KMS-11 (cell line): ENCODE measurements around the gene R3HDM2.
"Not testable (repeated sequence)": the region's sequence is repeated elsewhere in the genome, so short reads cannot be mapped to it uniquely, and the experiment has no call there.

Experiments
- H2AFZ ChIP-seq: fragments of 200-600 bp; sonication (generic); 2 replicates; pipeline ENCODE4 v1.6.1; 2016; ENCODE audit warnings: antibody characterized with exemption, mixed run types, low read depth
- H3K27ac ChIP-seq: fragments of 200-600 bp; sonication (generic); 2 replicates; pipeline ENCODE4 v1.6.1; 2016; ENCODE audit warnings: mild to moderate bottlenecking, mixed run types
- H3K27me3 ChIP-seq: fragments of 200-600 bp; sonication (generic); 2 replicates; pipeline ENCODE4 v1.6.1; 2017; ENCODE audit warnings: mild to moderate bottlenecking, low read depth, mixed run types, moderate library complexity; ENCODE audit not compliant: insufficient read depth
- H3K36me3 ChIP-seq: fragments of 200-600 bp; sonication (generic); 2 replicates; pipeline ENCODE4 v1.6.1; 2017; ENCODE audit warnings: mild to moderate bottlenecking, mixed run types; ENCODE audit not compliant: insufficient read depth
- H3K4me1 ChIP-seq: fragments of 200-600 bp; sonication (generic); 2 replicates; pipeline ENCODE4 v1.6.1; 2016; ENCODE audit warnings: mild to moderate bottlenecking, low read depth, mixed run types; ENCODE audit not compliant: poor library complexity, severe bottlenecking
- H3K4me2 ChIP-seq: fragments of 200-600 bp; sonication (generic); 2 replicates; pipeline ENCODE4 v1.7.0; 2016; ENCODE audit warnings: mild to moderate bottlenecking, mixed run types
- H3K4me3 ChIP-seq: fragments of 200-600 bp; sonication (generic); IDR thresholded peaks from 2 replicates; pipeline ENCODE4 v1.6.1; 2017; ENCODE audit warnings: low read depth, low read length, mixed read lengths; ENCODE audit not compliant: insufficient read depth
- H3K79me2 ChIP-seq: fragments of 200-600 bp; sonication (generic); 2 replicates; pipeline ENCODE4 v1.6.1; 2016; ENCODE audit warnings: low read depth, mixed run types; ENCODE audit not compliant: insufficient read depth
- H3K9ac ChIP-seq: fragments of 200-600 bp; sonication (generic); 2 replicates; pipeline ENCODE4 v1.6.1; 2016; ENCODE audit warnings: mild to moderate bottlenecking, mixed run types
- H4K20me1 ChIP-seq: fragments of 200-600 bp; sonication (generic); 2 replicates; pipeline ENCODE4 v1.6.1; 2016; ENCODE audit warnings: mild to moderate bottlenecking, mixed run types; ENCODE audit not compliant: insufficient read depth
- TF ChIP-seq, protein P1 (sequence below): fragments of 200-600 bp; sonication (generic); conservative IDR thresholded peaks from 2 replicates; pipeline ENCODE4 v1.6.1; 2017; ENCODE audit warnings: low read depth, mild to moderate bottlenecking, antibody characterized with exemption, low read length, moderate library complexity, mixed read lengths

The R3HDM2 gene

DNA sequence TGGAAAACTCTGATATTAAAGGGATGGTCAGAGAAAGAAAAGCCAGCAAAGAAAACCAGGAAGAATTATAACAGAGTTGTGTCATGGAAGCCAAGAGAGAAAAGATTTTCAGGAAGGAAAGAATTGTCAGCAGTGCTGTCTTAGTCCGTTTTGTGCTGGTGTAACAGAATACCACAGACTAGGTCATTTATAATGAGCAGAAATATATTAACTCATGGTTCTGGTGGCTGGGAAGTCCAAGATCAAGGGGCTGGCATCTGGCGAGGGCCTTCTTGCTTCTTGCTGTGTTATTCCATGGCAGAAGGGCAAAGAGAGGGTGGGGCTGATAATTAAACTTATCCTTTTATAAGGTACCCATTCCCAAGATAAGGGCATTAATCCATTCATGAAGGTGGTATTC lies 17.8 kb upstream of the R3HDM2 start:
- Histone ChIP-seq H3K79me2 (no peaks in the 10 kb centered on the region), H3K4me2 (no peak overlapping the region), H2AFZ (no peak overlapping the region), H4K20me1 (no peaks in the 10 kb centered on the region), H3K27me3 (no peaks in the 10 kb centered on the region), H3K27ac (no peak overlapping the region), H3K4me1 (peaks cover 16% of the 10 kb centered on the region), H3K9ac (no peak overlapping the region), H3K36me3 (no peaks in the 10 kb centered on the region), H3K4me3 (no peak overlapping the region)
- TF ChIP-seq, protein P1, sequence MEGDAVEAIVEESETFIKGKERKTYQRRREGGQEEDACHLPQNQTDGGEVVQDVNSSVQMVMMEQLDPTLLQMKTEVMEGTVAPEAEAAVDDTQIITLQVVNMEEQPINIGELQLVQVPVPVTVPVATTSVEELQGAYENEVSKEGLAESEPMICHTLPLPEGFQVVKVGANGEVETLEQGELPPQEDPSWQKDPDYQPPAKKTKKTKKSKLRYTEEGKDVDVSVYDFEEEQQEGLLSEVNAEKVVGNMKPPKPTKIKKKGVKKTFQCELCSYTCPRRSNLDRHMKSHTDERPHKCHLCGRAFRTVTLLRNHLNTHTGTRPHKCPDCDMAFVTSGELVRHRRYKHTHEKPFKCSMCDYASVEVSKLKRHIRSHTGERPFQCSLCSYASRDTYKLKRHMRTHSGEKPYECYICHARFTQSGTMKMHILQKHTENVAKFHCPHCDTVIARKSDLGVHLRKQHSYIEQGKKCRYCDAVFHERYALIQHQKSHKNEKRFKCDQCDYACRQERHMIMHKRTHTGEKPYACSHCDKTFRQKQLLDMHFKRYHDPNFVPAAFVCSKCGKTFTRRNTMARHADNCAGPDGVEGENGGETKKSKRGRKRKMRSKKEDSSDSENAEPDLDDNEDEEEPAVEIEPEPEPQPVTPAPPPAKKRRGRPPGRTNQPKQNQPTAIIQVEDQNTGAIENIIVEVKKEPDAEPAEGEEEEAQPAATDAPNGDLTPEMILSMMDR, result no peak

DNA sequence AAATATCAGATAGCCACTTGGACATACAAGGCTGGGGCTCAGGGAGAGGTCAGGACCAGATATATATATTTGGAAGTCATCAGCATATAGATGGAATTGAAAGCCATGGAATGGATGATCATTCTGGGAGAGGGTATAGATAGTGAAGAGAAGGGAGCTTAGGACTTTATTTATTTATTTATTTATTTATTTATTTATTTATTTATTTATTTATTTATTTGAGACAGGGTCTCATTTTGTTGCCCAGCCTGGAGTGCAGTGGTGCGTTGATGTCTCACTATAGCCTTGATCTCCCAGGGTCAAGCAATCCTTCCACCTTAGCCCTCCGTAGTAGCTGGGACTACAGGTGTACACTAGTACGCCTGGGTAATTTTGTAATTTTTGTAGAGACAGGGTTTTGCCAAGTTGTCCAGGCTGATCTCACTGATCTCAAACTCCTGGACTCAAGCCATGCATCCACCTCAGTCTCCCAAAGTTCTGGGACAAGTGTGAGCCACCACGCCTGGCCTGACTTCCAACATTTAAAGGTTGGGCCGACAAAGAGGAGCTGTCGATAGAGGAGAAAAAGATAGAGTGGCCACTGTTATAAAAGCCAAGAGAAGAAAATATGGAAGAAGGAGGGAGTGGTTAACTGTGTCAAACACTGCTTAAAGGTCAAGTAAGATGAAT lies 15.6 kb upstream of the R3HDM2 start:
- no peaks in the 10 kb centered on the region for H3K4me1 ChIP-seq
- H3K4me3 ChIP-seq, result no peak overlapping the region
- H3K4me2 ChIP-seq, result no peak overlapping the region
- no peaks in the 10 kb centered on the region for H4K20me1 ChIP-seq
- no peak overlapping the region for H2AFZ ChIP-seq
- H3K27ac ChIP-seq, result no peak overlapping the region
- no peaks in the 10 kb centered on the region for H3K36me3 ChIP-seq
- H3K27me3 ChIP-seq, result no peaks in the 10 kb centered on the region
- no peaks in the 10 kb centered on the region for H3K79me2 ChIP-seq
- TF ChIP-seq, protein P1, result no peak
- no peak overlapping the region for H3K9ac ChIP-seq

DNA sequence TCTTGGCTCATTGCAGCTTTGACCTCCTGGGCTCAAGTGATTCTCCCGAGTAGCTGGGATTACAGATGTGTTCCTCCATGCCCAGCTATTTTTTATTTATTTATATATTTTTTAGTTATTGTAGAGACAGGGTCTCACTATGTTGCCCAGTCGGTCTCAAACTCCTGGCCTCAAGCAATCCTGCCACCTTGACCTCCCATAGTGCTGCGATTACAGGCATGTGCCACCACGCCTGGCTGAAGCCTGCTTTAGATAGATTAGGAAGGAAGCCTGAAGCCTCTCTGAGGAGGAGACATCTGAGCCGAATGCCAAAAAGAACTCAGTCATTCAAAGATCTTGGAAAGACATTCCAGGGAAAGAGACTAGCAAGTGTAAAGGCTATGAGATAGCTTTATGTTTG lies 13.9 kb upstream of the R3HDM2 start:
- Histone ChIP-seq H2AFZ (no peak overlapping the region), H4K20me1 (no peaks in the 10 kb centered on the region), H3K4me2 (no peak overlapping the region), H3K36me3 (no peaks in the 10 kb centered on the region), H3K27me3 (no peaks in the 10 kb centered on the region), H3K4me3 (no peak overlapping the region), H3K4me1 (no peaks in the 10 kb centered on the region), H3K9ac (no peak overlapping the region), H3K27ac (no peak overlapping the region), H3K79me2 (no peaks in the 10 kb centered on the region)
- TF ChIP-seq, protein P1, result no peak

DNA sequence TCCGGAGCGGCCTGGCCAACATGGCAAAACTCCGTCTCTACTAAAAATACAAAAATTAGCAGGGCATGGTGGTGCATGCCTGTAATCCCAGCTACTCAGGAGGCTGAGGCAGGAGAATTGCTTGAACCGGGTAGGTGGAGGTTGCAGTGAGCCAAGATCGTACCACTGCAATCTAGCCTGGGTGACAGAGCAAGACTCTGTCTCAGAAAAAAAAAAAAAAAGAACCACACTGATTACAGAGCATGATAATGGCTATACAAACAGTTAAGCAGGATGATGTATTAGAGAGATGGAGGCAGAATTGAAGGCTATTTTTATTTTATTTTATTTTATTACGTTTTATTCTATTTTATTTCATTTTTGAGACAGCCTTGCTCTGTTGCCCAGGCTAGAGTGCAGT lies 13.5 kb upstream of the R3HDM2 start:
- H3K27ac ChIP-seq, H4K20me1 ChIP-seq, H3K4me2 ChIP-seq, H3K79me2 ChIP-seq, H3K4me1 ChIP-seq, H3K9ac ChIP-seq, H3K4me3 ChIP-seq, H3K27me3 ChIP-seq, H2AFZ ChIP-seq, H3K36me3 ChIP-seq: not testable (repeated sequence)

DNA sequence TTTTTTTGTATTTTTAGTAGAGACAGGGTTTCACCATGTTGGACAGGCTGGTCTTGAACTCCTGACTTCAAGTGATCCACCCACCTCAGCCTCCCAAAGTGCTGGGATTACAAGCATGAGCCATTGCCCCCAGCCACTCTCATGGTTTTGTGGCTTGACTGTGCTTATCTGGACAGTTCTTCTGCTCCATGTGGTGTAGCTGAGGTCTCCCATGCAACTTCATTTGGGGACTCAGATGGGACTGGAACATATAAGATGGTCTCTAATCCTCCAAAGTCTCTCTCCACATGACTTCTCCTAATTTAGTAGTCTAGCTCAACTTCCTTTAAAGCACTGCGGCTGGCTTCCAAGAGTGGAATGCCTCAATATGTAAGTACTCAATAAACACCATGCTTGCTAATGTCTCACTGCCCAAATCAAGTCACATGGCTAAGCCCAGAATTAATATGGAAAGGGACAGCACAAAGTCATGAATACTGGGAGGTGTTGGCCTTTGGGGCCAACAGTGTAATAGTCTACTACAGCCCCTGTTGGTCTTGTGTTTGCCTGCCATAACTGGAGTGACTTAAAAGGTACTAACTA lies 11.1 kb upstream of the R3HDM2 start:
- Histone ChIP-seq H3K36me3 (no peaks in the 10 kb centered on the region), H3K4me3 (no peak overlapping the region), H3K4me2 (no peak overlapping the region), H3K9ac (no peak overlapping the region), H2AFZ (no peak overlapping the region), H3K27ac (no peak overlapping the region), H4K20me1 (no peaks in the 10 kb centered on the region), H3K27me3 (no peaks in the 10 kb centered on the region), H3K79me2 (no peaks in the 10 kb centered on the region), H3K4me1 (no peaks in the 10 kb centered on the region)
- TF ChIP-seq, protein P1, result no peak

DNA sequence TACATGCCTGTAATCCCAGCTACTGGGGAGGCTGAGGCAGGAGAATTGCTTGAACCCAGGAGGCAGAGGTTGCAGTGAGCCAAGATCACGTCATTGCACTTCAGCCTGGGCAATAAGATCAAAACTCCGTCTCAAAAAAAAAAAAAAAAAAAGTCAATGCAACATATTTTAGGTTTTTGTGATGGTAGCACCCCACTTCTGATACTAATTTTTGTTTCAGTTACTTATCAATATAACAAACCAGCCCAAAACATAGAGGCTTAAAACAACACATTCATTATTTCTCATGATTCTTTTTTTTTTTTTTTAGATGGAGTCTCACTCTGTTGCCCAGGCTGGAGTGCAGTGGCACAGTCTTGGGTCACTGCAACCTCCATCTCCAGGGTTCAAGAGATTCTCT lies 10.6 kb upstream of the R3HDM2 start:
- not testable (repeated sequence) for H3K27me3 ChIP-seq, H3K79me2 ChIP-seq, H4K20me1 ChIP-seq, H3K36me3 ChIP-seq, H3K4me2 ChIP-seq, H3K4me1 ChIP-seq, H3K9ac ChIP-seq, H2AFZ ChIP-seq, H3K27ac ChIP-seq, H3K4me3 ChIP-seq
